B cell (primary cell): ENCODE measurements around the gene FGF5. TPM values are rescaled to one million over a fixed set of nuclear protein-coding genes. Genes with fewer than 3 reads are reported as not detected.
"Not testable (repeated sequence)": the region's sequence is repeated elsewhere in the genome, so short reads cannot be mapped to it uniquely, and the experiment has no call there.

Source experiments
- ATAC-seq: fragments of 200-7000 bp; cut with Tn5 transposase; one replicate; pipeline ENCODE4 v1.10.0; 2021; ENCODE audit warnings: low read depth, mild to moderate bottlenecking, moderate number of reproducible peaks, moderate library complexity
- CTCF ChIA-PET: fragments of 350-600 bp; sonication (Branson Sonifier 250); formaldehyde crosslinking; loops from one replicate; lab custom pipeline; 2021; ENCODE audit warnings: antibody characterized with exemption, inconsistent platforms; lab: Charles Lee
- POLR2A ChIA-PET: fragments of 350-600 bp; sonication (Branson Sonifier 250); formaldehyde crosslinking; loops from one replicate; lab custom pipeline; 2021; ENCODE audit warnings: antibody characterized with exemption; lab: Charles Lee
- DNase-seq: peaks from one replicate; pipeline ENCODE4 v3.0.0; 2013
- H2AFZ ChIP-seq: 2 replicates; pipeline ENCODE4 v1.6.1; 2012; ENCODE audit warnings: mild to moderate bottlenecking, low read depth, low read length; ENCODE audit not compliant: insufficient read depth, poor library complexity, severe bottlenecking
- H3K27ac ChIP-seq, 2 donors: 1 replicate in 1 of 2; 2 replicates in 1 of 2; pipeline ENCODE4 v1.5.1; 2012 to 2013; ENCODE audit warnings: low read length in 2 of 2, mild to moderate bottlenecking in 2 of 2, moderate library complexity in 1 of 2
- H3K27me3 ChIP-seq, 4 experiments: fragments of 200-600 bp in 1 of 4; sonication (generic) in 1 of 4; replicated peaks in 1 of 4; 1 replicate in 2 of 4; 2 replicates in 2 of 4; pipeline versions ENCODE4 v1.6.1 to v1.7.0; 2013 to 2016; ENCODE audit warnings: low read length in 3 of 4, mild to moderate bottlenecking in 2 of 4, mixed read lengths in 1 of 4, moderate library complexity in 1 of 4; ENCODE audit not compliant: insufficient read depth in 4 of 4, control insufficient read depth in 3 of 4; ENCODE audit errors: control extremely low read depth in 1 of 4
- H3K36me3 ChIP-seq, 2 experiments: replicated peaks in 1 of 2; 1 replicate in 1 of 2; 2 replicates in 1 of 2; pipeline versions ENCODE4 v1.6.1 to v1.7.1; 2013; ENCODE audit warnings: low read length in 1 of 2; ENCODE audit not compliant: insufficient read depth in 2 of 2, control insufficient read depth in 1 of 2; ENCODE audit errors: control extremely low read depth in 1 of 2, extremely low read depth in 1 of 2
- H3K4me1 ChIP-seq, 2 donors: fragments of 200-600 bp in 1 of 2; sonication (generic) in 1 of 2; 1 replicate in 1 of 2; 2 replicates in 1 of 2; pipeline versions ENCODE4 v1.5.1 to v1.6.1; 2013 to 2017; ENCODE audit warnings: low read length in 2 of 2; ENCODE audit not compliant: control insufficient read depth in 2 of 2, insufficient read depth in 2 of 2
- H3K4me2 ChIP-seq: replicated peaks from 2 replicates; pipeline ENCODE3; 2012; ENCODE audit warnings: mild to moderate bottlenecking, low read depth, low read length; ENCODE audit not compliant: poor library complexity, severe bottlenecking
- H3K4me3 ChIP-seq, 5 experiments: fragments of 200-600 bp in 1 of 5; sonication (generic) in 1 of 5; 1 replicate in 3 of 5; 2 replicates in 2 of 5; pipeline versions ENCODE4 v1.5.1 to v1.7.0; 2011 to 2016; ENCODE audit warnings: low read length in 4 of 5, mild to moderate bottlenecking in 4 of 5, low read depth in 2 of 5, control low read depth in 1 of 5, moderate library complexity in 1 of 5; ENCODE audit not compliant: insufficient read depth in 1 of 5; ENCODE audit errors: control extremely low read depth in 1 of 5, extremely low read depth in 1 of 5
- H3K79me2 ChIP-seq: fragments of 200-600 bp; sonication (generic); one replicate; pipeline ENCODE4 v1.6.0; 2016; ENCODE audit warnings: low read length; ENCODE audit not compliant: control insufficient read depth, insufficient read depth
- H3K9ac ChIP-seq: fragments of 200-600 bp; sonication (generic); 2 replicates; pipeline ENCODE4 v1.6.1; 2017; ENCODE audit warnings: mild to moderate bottlenecking, low read length, moderate library complexity
- H3K9me3 ChIP-seq, 3 donors: one replicate each; pipeline versions ENCODE4 v1.6.1 to v1.7.1; 2013; ENCODE audit warnings: low read length in 2 of 3; ENCODE audit not compliant: control insufficient read depth in 2 of 3, insufficient read depth in 1 of 3; ENCODE audit errors: control extremely low read depth in 1 of 3
- H4K20me1 ChIP-seq: 2 replicates; pipeline ENCODE4 v1.6.0; 2012; ENCODE audit warnings: mild to moderate bottlenecking, low read length; ENCODE audit not compliant: insufficient read depth, control insufficient read depth, poor library complexity, severe bottlenecking
- H3K27ac Mint-ChIP-seq: one replicate; pipeline ENCODE4 v1.8.0; 2021; ENCODE audit warnings: mixed read lengths
- H3K27me3 Mint-ChIP-seq: one replicate; pipeline ENCODE4 v1.8.0; 2021; ENCODE audit warnings: mixed read lengths
- H3K4me1 Mint-ChIP-seq: one replicate; pipeline ENCODE4 v1.8.0; 2021; ENCODE audit warnings: mixed read lengths
- H3K4me3 Mint-ChIP-seq: one replicate; pipeline ENCODE4 v1.8.0; 2021; ENCODE audit warnings: mixed read lengths
- H3K9me3 Mint-ChIP-seq: one replicate; pipeline ENCODE4 v1.8.0; 2022; ENCODE audit warnings: mixed read lengths; ENCODE audit not compliant: insufficient read depth
- CTCF ChIP-seq: fragments of 200-600 bp; IDR thresholded peaks from one replicate; pipeline ENCODE4 v1.8.0; 2022; ENCODE audit warnings: antibody characterized with exemption, mild to moderate bottlenecking
- EZH2 ChIP-seq: IDR thresholded peaks from 2 replicates; pipeline ENCODE4 v1.6.1; 2012; ENCODE audit warnings: borderline replicate concordance, low read depth, mild to moderate bottlenecking, moderate library complexity, low read length; ENCODE audit not compliant: insufficient read depth, poor library complexity, severe bottlenecking
- WGBS: methylation state at CpG from one replicate; pipeline ENCODE4 v1.1.5; 2013; ENCODE audit warnings: missing lambda C conversion rate; ENCODE audit not compliant: insufficient coverage; 5-methylcytosine and 5-hydroxymethylcytosine counted together
- intact Hi-C: fragments of 100-400 bp; cut with micrococcal nuclease; formaldehyde crosslinking; loops from one replicate; pipeline ENCODE4 v1.10.0; 2022
- polyA plus RNA-seq: library from polyadenylated mRNA; depleted of rRNA; stranded (reverse); fragments of >200 nt; gene quantifications from 2 replicates; pipeline ENCODE4 v1.2.3, GENCODE V29; 2012
- total RNA-seq, 2 donors: library from RNA; stranded (reverse); fragments of 120-200 nt in 1 of 2; gene quantifications; 1 replicate in 1 of 2; 2 replicates in 1 of 2; pipeline versions ENCODE4 v1.2.3 to v1.2.4, GENCODE V29; 2013 to 2022

FGF5 gene
- total and polyA plus RNA-seq, 2 donors (not counting 1 experiment from before 2014, with no cell fraction given): 0.01 TPM; not detected in 1

- Histone ChIP-seq H3K4me1 (no peaks in the 10 kb centered on the region), H4K20me1 (no peaks in the 10 kb centered on the region), H3K4me3 (no peak overlapping the region), H2AFZ (no peak overlapping the region), H3K27me3 (peaks cover 0 to 9% (median 3%) of the 10 kb centered on the region in 4 experiments), H3K4me2 (no peak overlapping the region), H3K27ac (no peak overlapping the region), H3K36me3 (no peaks in the 10 kb centered on the region), H3K9ac (no peak overlapping the region), H3K79me2 (no peaks in the 10 kb centered on the region), H3K9me3 (no peaks in the 10 kb centered on the region)
- CTCF ChIA-PET: interaction anchor here (1.2 kb wide), 1 partner anchor 9 kb away, joined by 4 read pairs; no protein-coding TSS in a partner anchor
- no peak for DNase-seq
- peaks cover 8% of the 10 kb centered on the region for H3K27me3 Mint-ChIP-seq
- intact Hi-C loops: no loop called here
- no peak overlapping the region for H3K27ac Mint-ChIP-seq
- TF ChIP-seq CTCF: no peak
- TF ChIP-seq EZH2: no peak
- POLR2A ChIA-PET: no interaction called here
- no peaks in the 10 kb centered on the region for H3K4me1 Mint-ChIP-seq
- no peaks in the 10 kb centered on the region for H3K9me3 Mint-ChIP-seq
- ATAC-seq: no peak
- no peak overlapping the region for H3K4me3 Mint-ChIP-seq
These were observed 25.5 kb upstream of the FGF5 start for GRCh38 chr4:80240976-80241375.

- CTCF ChIA-PET: no interaction called here
These were observed 23.0 kb upstream of the FGF5 start for GRCh38 chr4:80243274-80244018.

GRCh38 chr4:80247484-80247883 lies 19.0 kb upstream of the FGF5 start:
- H3K4me1 Mint-ChIP-seq, H4K20me1 ChIP-seq, H3K79me2 ChIP-seq, H3K36me3 ChIP-seq, POLR2A ChIA-PET, ATAC-seq, H3K9me3 ChIP-seq, H2AFZ ChIP-seq, CTCF ChIA-PET, H3K9ac ChIP-seq, DNase-seq, H3K27me3 ChIP-seq, intact Hi-C loops, H3K4me2 ChIP-seq, H3K4me1 ChIP-seq, H3K27ac ChIP-seq, H3K4me3 ChIP-seq, H3K9me3 Mint-ChIP-seq, H3K27ac Mint-ChIP-seq, H3K4me3 Mint-ChIP-seq: not testable (repeated sequence)
- WGBS: no CpG with 5 or more reads among the region's 1 CpG
- H3K27me3 Mint-ChIP-seq: peaks cover 30% of the 10 kb centered on the region

More at GRCh38 chr4:80243274-80244018, 23.0 kb upstream of the FGF5 start:
- H3K79me2 ChIP-seq: no peaks in the 10 kb centered on the region
- H3K4me3 ChIP-seq: no peak overlapping the region
- intact Hi-C loops: no loop called here
- Mint-ChIP-seq H3K4me1 (no peaks in the 10 kb centered on the region), H3K9me3 (no peaks in the 10 kb centered on the region), H3K27me3 (peaks cover 25% of the 10 kb centered on the region), H3K4me3 (no peak overlapping the region), H3K27ac (no peak overlapping the region)
- no peaks in the 10 kb centered on the region for H3K9me3 ChIP-seq
- POLR2A ChIA-PET: no interaction called here
- DNase-seq: no peak
- no peaks in the 10 kb centered on the region for H3K4me1 ChIP-seq
- H4K20me1 ChIP-seq: no peaks in the 10 kb centered on the region
- WGBS: 92% methylated on average over 5 of the region's 6 CpGs
- no peak for ATAC-seq
- no peak overlapping the region for H3K27ac ChIP-seq
- no peak overlapping the region for H3K4me2 ChIP-seq
- no peak overlapping the region for H2AFZ ChIP-seq
- no peaks in the 10 kb centered on the region for H3K36me3 ChIP-seq
- TF ChIP-seq EZH2: no peak
- H3K9ac ChIP-seq: no peak overlapping the region
- H3K27me3 ChIP-seq: peaks cover 0 to 6% (median 3%) of the 10 kb centered on the region in 4 experiments
